D721Med (cell line): Measurements from ENCODE around the gene SLFNL1.

Experiments used
- DNase-seq: peaks from one replicate; pipeline ENCODE4 v3.0.0; 2011; ENCODE audit warnings: low spot score; ENCODE audit not compliant: insufficient read length
- FAIRE-seq: peaks from 2 replicates; lab custom pipeline; 2011; peaks lifted over from hg19 to GRCh38; lab: Jason Lieb, UNC
- CTCF ChIP-seq: IDR thresholded peaks from 2 replicates; pipeline ENCODE4 v1.5.1; 2012; ENCODE audit warnings: mild to moderate bottlenecking, control low read depth; ENCODE audit not compliant: insufficient read depth; ENCODE audit errors: missing control alignments

Gene SLFNL1

GRCh38 chr1:41020109-41020576 is 1.4 kb downstream of the SLFNL1 start:
- DNase-seq (no peak), FAIRE-seq (no peak)
- no peak for TF ChIP-seq CTCF

GRCh38 chr1:41019353-41019745 is 2.2 kb downstream of the SLFNL1 start:
- DNase-seq (no peak), FAIRE-seq (no peak)
- no peak for TF ChIP-seq CTCF

GRCh38 chr1:41018018-41018410 is 3.5 kb downstream of the SLFNL1 start:
- FAIRE-seq: no peak
- no peak for DNase-seq
- TF ChIP-seq CTCF: no peak

- no peak for TF ChIP-seq CTCF
- DNase-seq: no peak
- FAIRE-seq: no peak
These were observed 4.1 kb downstream of the SLFNL1 start for GRCh38 chr1:41017141-41018017.

- DNase-seq: no peak
- FAIRE-seq: no peak
- no peak for TF ChIP-seq CTCF
These were observed 5.5 kb downstream of the SLFNL1 start for GRCh38 chr1:41015897-41016470.

GRCh38 chr1:41015281-41015896 is 6.1 kb downstream of the SLFNL1 start:
- no peak for FAIRE-seq
- TF ChIP-seq CTCF: no peak
- no peak for DNase-seq

GRCh38 chr1:41014871-41015270 is 6.7 kb downstream of the SLFNL1 start:
- no peak for FAIRE-seq
- DNase-seq: no peak

More at GRCh38 chr1:41014871-41015270, 6.7 kb downstream of the SLFNL1 start:
- no peak for TF ChIP-seq CTCF
